ENCODE results near the gene SNX6.
"Not testable (repeated sequence)": the region's sequence is repeated elsewhere in the genome, so short reads cannot be mapped to it uniquely, and the experiment has no call there.

The SNX6 gene

GRCh38 chr14:34668111-34668510 lies 38.2 kb upstream of the SNX6 start:
- Histone ChIP-seq H3K27me3 (no peaks in the 10 kb centered on the region), H3K4me3 (ENCODE audit: low read depth, low read length) (no peak overlapping the region), H3K36me3 (no peaks in the 10 kb centered on the region), H3K4me1 (peaks cover 6% of the 10 kb centered on the region; the same call in 1 of the 2 replicates), H3K9me3 (no peaks in the 10 kb centered on the region)
- no peak for DNase-seq
- TF ChIP-seq CTCF (IDR thresholded peaks at IDR 0.05; ENCODE audit: low read depth, low read length) = no peak

GRCh38 chr14:34667007-34667406 lies 37.1 kb upstream of the SNX6 start:
- DNase-seq = no peak
- TF ChIP-seq CTCF (IDR thresholded peaks at IDR 0.05; ENCODE audit: low read depth, low read length) = no peak

GRCh38 chr14:34665785-34666435 lies 36.0 kb upstream of the SNX6 start:
- no peak for DNase-seq
- Histone ChIP-seq H3K9me3 (no peaks in the 10 kb centered on the region), H3K36me3 (no peaks in the 10 kb centered on the region), H3K4me1 (peaks cover 6% of the 10 kb centered on the region; the same call in 1 of the 2 replicates), H3K4me3 (ENCODE audit: low read depth, low read length) (no peak overlapping the region), H3K27me3 (no peaks in the 10 kb centered on the region)
- no peak for TF ChIP-seq CTCF (IDR thresholded peaks at IDR 0.05; ENCODE audit: low read depth, low read length)

More at GRCh38 chr14:34667007-34667406, 37.1 kb upstream of the SNX6 start:
- H3K27me3 ChIP-seq = no peaks in the 10 kb centered on the region
- H3K4me3 ChIP-seq (ENCODE audit: low read depth, low read length) = no peak overlapping the region
- no peaks in the 10 kb centered on the region for H3K9me3 ChIP-seq
- H3K36me3 ChIP-seq = no peaks in the 10 kb centered on the region
- peaks cover 6% of the 10 kb centered on the region; the same call in 1 of the 2 replicates for H3K4me1 ChIP-seq

- no peak for TF ChIP-seq CTCF (IDR thresholded peaks at IDR 0.05; ENCODE audit: low read depth, low read length)
- Histone ChIP-seq H3K4me3 (ENCODE audit: low read depth, low read length) (no peak overlapping the region), H3K4me1 (peaks cover 6% of the 10 kb centered on the region; the same call in 1 of the 2 replicates), H3K36me3 (no peaks in the 10 kb centered on the region), H3K9me3 (no peaks in the 10 kb centered on the region), H3K27me3 (no peaks in the 10 kb centered on the region)
- no peak for DNase-seq
These were observed 32.7 kb upstream of the SNX6 start for GRCh38 chr14:34662561-34663088.

GRCh38 chr14:34660796-34661195 lies 30.8 kb upstream of the SNX6 start:
- Histone ChIP-seq H3K4me1 (peaks cover 1% of the 10 kb centered on the region; the same call in 1 of the 2 replicates), H3K36me3 (no peaks in the 10 kb centered on the region), H3K27me3 (no peaks in the 10 kb centered on the region), H3K9me3 (no peaks in the 10 kb centered on the region), H3K4me3 (ENCODE audit: low read depth, low read length) (no peak overlapping the region)
- no peak for TF ChIP-seq CTCF (IDR thresholded peaks at IDR 0.05; ENCODE audit: low read depth, low read length)
- no peak for DNase-seq

GRCh38 chr14:34655959-34656358 lies 26.0 kb upstream of the SNX6 start:
- TF ChIP-seq CTCF (IDR thresholded peaks at IDR 0.05; ENCODE audit: low read depth, low read length) = no peak
- no peaks in the 10 kb centered on the region for H3K9me3 ChIP-seq
- no peaks in the 10 kb centered on the region for H3K4me1 ChIP-seq
- DNase-seq = no peak
- H3K36me3 ChIP-seq = no peaks in the 10 kb centered on the region
- no peak overlapping the region for H3K4me3 ChIP-seq (ENCODE audit: low read depth, low read length)
- no peaks in the 10 kb centered on the region for H3K27me3 ChIP-seq

GRCh38 chr14:34653073-34653472 lies 23.1 kb upstream of the SNX6 start:
- H3K4me3 ChIP-seq (ENCODE audit: low read depth, low read length); DNase-seq; H3K4me1 ChIP-seq; H3K27me3 ChIP-seq; H3K9me3 ChIP-seq; H3K36me3 ChIP-seq: not testable (repeated sequence)

- H3K36me3 ChIP-seq; H3K4me3 ChIP-seq (ENCODE audit: low read depth, low read length); H3K27me3 ChIP-seq; DNase-seq; H3K9me3 ChIP-seq; H3K4me1 ChIP-seq: not testable (repeated sequence)
These were observed 22.4 kb upstream of the SNX6 start for GRCh38 chr14:34652348-34652747.
